HG03025 (cell line): Measurements from ENCODE around the gene VENTX.

Experiments used
- ATAC-seq: cut with Tn5 transposase; IDR thresholded peaks from one replicate; pipeline ENCODE4 v1.9.1; 2021; ENCODE audit warnings: mild to moderate bottlenecking, moderate library complexity; ENCODE audit not compliant: unreplicated experiment, low FRiP score

The VENTX gene

GRCh38 chr10:133281628-133282372 lies 44.1 kb downstream of the VENTX start:
- no peak for ATAC-seq

DNA sequence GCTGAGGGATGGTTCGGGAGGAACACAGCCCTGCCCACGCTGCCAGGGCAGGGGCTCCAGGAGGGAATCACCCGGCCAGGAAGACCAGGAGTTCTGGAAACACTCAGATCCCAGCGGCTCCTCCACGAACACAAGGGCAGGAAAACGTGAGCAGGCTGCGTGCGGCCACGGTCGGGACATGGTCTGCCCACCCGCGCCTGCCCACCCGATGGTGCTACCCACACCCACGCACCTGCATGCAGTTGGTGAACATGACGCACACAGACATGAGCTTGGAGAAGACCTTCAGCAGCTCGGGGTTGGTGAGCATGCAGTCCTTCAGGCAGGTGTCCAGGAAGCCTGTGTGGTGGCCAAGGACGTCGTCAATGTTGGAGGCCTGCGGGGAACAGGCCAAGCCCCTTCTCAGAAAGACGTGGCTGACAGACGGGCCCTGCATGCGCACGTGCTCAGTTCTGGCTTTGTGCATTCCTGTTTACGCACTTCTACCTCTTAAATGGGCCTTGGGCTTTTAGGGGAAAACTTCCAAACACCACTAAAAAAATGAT lies 45.3 kb downstream of the VENTX start:
- no peak for ATAC-seq

DNA sequence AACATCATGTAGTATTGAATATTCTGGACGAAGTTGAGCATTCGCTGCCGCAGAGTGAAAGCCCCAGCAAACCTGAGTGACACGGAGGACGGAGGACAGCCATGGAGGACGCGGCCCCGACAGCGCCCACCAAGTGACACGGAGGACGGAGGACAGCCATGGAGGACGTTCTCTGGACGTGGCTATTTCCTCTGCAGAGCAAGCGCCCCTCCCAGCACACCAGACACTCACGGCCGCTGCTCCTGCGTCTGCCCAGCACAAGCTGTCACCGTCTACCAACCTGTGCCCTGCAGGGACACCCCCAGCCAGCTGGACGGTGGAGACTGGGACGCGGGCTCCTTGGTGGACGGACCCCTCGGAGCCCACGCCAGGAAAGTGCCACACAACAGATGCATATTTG lies 46.3 kb downstream of the VENTX start:
- no peak for ATAC-seq

GRCh38 chr10:133285217-133285616 lies 47.6 kb downstream of the VENTX start:
- ATAC-seq: no peak

DNA sequence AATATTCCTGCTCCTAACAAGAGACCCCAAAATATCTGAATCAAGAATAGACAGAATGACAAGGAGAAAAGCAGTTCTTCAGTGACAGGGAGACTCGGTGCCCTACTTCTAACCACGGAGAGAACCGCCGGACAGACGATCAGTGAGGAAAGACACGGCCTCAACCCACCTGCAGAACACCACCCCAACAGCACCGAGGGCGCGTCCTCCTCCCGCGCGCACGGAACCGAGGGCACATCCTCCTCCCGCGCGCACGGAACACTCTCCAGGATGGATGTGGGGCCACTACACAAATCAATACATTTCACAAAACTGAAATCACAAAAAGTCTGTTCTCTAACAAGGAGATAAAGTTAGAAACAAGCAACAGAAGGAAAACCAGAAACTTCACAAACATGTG lies 48.7 kb downstream of the VENTX start:
- ATAC-seq: no peak

- no peak for ATAC-seq
These were observed 50.3 kb downstream of the VENTX start for GRCh38 chr10:133287832-133288500.

GRCh38 chr10:133289761-133290160 lies 52.1 kb downstream of the VENTX start:
- ATAC-seq: no peak
